ENCODE results near the gene CAMK2N1. TPM values are rescaled to one million over a fixed set of nuclear protein-coding genes. Genes with fewer than 3 reads are reported as not detected.

The CAMK2N1 gene
- total and polyA plus RNA-seq, 4 donors = 36.4 to 385 (median 197) TPM

DNA sequence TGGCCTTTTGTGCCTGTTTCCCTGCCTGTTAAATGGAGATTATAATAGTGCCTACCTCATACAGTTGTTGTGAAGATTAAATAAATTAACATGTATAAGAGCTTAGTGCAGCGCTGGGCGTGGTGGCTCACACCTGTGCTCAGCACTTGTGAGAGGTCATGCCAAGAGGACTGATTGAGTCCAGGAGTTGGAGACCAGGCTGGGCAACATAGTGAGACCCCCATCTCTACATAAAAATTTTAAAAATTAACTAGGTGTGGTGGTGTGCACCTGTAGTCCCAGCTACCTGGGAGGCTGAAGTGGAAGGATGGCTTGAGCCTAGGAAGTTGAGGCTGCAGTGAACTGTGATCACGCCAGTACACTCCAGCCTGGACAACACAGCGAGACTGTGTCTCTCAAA is 12.1 kb downstream of the CAMK2N1 start:
- DNase-seq (ENCODE audit: low read depth in 4 of 6, low spot score in 6 of 6) = no peak
- H3K27me3 ChIP-seq (ENCODE audit: control insufficient read depth, insufficient read depth, low read length) = peaks cover 2% of the 10 kb centered on the region
- H3K9me3 ChIP-seq (ENCODE audit: control insufficient read depth, insufficient read depth, low read length) = no peaks in the 10 kb centered on the region
- H3K4me3 ChIP-seq (ENCODE audit: low read depth, low read length) = no peak overlapping the region
- no peak overlapping the region for H3K27ac ChIP-seq (ENCODE audit: low read depth, low read length)
- H3K4me1 ChIP-seq (ENCODE audit: control insufficient read depth, insufficient read depth, low read length) = peaks cover 30% of the 10 kb centered on the region
- WGBS (ENCODE audit: insufficient coverage) = no CpG with 5 or more reads among the region's 4 CpGs
- no peaks in the 10 kb centered on the region for H3K36me3 ChIP-seq (ENCODE audit: control insufficient read depth, insufficient read depth, low read length)

DNA sequence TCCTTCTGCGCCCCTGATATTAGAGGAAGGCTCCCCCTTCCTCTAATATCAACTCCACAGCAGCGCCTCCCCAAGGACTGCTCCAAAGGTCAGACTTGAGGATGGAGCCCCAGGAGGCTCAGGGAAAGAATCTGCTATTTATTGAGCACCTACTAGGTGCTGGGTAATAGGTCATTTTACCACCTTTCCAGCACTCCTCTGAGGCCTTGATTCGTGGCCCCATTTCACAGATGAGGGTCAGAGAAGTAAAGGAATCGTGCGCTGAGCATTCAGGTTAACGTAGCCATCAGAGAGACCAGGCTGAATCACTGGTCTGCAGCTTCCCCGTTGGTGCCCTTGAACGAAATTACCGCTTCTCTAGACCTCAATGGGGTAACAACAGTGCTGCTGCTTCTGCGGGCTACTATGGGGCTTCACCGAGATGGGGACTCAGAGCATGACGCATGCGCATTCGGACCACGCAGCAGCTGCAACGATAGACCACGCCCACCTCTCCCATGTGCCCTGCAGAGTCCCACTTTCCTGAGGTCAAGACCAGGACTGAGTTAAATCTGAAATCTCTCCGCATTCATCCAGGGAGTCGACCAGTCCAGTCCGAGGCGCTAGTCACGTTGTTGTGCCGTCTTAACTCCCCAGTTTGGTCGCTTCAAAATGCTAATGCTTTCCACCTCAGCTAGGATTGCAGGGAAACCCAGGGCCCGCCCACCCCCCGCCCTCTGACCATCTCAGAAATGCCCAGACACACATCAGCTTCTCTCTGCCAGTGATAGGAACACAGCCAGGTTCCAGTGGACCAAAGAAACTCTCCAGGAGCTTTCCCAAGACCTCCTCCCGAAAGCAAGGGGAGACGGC is 12.9 kb downstream of the CAMK2N1 start:
- Histone ChIP-seq H3K4me1 (ENCODE audit: control insufficient read depth, insufficient read depth, low read length) (peaks cover 28% of the 10 kb centered on the region), H3K27ac (ENCODE audit: low read depth, low read length) (no peak overlapping the region), H3K9me3 (ENCODE audit: control insufficient read depth, insufficient read depth, low read length) (no peaks in the 10 kb centered on the region), H3K36me3 (ENCODE audit: control insufficient read depth, insufficient read depth, low read length) (no peaks in the 10 kb centered on the region), H3K27me3 (ENCODE audit: control insufficient read depth, insufficient read depth, low read length) (peaks cover 2% of the 10 kb centered on the region), H3K4me3 (ENCODE audit: low read depth, low read length) (no peak overlapping the region)
- DNase-seq (ENCODE audit: low read depth in 4 of 6, low spot score in 6 of 6) = peak in 2 of 6 donors; percentile 85 to 95
- WGBS (ENCODE audit: insufficient coverage) = 23% methylated on average over 23 of the region's 28 CpGs

DNA sequence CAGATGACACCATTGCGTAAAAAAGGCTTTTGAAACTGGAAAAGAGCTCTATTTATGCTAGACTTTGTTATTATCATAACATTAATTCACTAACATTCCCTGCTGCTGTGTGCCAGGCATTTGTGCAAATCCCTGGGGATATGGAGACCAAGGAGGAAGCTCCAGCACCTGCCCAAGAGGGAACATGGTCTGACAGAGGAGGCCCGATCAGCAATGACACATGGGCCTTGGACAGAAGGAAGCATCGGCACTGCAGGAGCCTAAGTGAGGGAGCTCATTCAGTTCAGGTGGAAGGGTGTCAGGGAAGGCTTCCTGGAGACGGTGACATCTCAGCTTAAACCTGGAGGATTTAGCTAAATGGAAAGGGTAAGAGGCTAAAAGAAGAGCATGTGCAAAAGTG is 13.9 kb downstream of the CAMK2N1 start:
- no peak for DNase-seq (ENCODE audit: low read depth in 4 of 6, low spot score in 6 of 6)
- Histone ChIP-seq H3K4me3 (ENCODE audit: low read depth, low read length) (no peak overlapping the region), H3K27me3 (ENCODE audit: control insufficient read depth, insufficient read depth, low read length) (peaks cover 2% of the 10 kb centered on the region), H3K9me3 (ENCODE audit: control insufficient read depth, insufficient read depth, low read length) (no peaks in the 10 kb centered on the region), H3K36me3 (ENCODE audit: control insufficient read depth, insufficient read depth, low read length) (no peaks in the 10 kb centered on the region), H3K27ac (ENCODE audit: low read depth, low read length) (no peak overlapping the region), H3K4me1 (ENCODE audit: control insufficient read depth, insufficient read depth, low read length) (peaks cover 21% of the 10 kb centered on the region)
- 93% methylated on average over 3 of the region's 4 CpGs for WGBS (ENCODE audit: insufficient coverage)

GRCh38 chr1:20470194-20470593 is 15.8 kb downstream of the CAMK2N1 start:
- no peaks in the 10 kb centered on the region for H3K9me3 ChIP-seq (ENCODE audit: control insufficient read depth, insufficient read depth, low read length)
- DNase-seq (ENCODE audit: low read depth in 4 of 6, low spot score in 6 of 6) = peak in 2 of 6 donors; percentile 67 to 72
- no peaks in the 10 kb centered on the region for H3K36me3 ChIP-seq (ENCODE audit: control insufficient read depth, insufficient read depth, low read length)
- no peaks in the 10 kb centered on the region for H3K27me3 ChIP-seq (ENCODE audit: control insufficient read depth, insufficient read depth, low read length)
- H3K27ac ChIP-seq (ENCODE audit: low read depth, low read length) = no peak overlapping the region
- H3K4me3 ChIP-seq (ENCODE audit: low read depth, low read length) = no peak overlapping the region
- WGBS (ENCODE audit: insufficient coverage) = 71% methylated on average over 1 of the region's 3 CpGs
- H3K4me1 ChIP-seq (ENCODE audit: control insufficient read depth, insufficient read depth, low read length) = peaks cover 9% of the 10 kb centered on the region

DNA sequence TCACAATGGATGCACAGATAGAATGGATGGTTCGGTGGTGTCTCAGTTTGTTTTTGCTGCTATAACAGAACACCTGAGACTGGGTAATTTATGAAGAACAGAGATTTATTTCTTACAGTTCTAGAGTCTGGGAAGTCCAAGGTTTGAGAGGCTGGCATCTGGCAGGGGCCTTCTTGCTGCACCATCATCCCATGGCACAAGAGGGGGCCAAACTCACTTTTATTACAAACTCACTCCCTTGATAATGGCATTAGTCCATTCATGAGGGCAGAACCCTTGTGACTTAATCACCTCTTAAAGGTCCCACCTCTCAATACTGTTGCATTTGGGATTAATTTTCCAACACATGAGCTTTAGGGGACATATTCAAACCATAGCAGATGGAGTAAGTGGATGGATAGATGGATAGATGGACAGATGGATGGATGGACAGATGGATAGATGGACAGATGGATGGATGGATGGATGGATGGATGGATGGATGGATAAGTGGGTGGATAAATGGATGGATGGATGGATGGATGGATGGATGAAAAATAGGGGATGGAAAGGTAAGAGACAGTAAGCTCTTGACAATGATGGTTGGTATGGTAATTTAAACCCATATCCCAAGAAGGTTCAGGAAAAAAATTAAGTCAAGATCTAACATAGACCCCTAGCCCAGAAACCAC is 16.5 kb downstream of the CAMK2N1 start:
- no peaks in the 10 kb centered on the region for H3K27me3 ChIP-seq (ENCODE audit: control insufficient read depth, insufficient read depth, low read length)
- WGBS (ENCODE audit: insufficient coverage) = 100% methylated on average over 1 of the region's 1 CpG
- no peak for DNase-seq (ENCODE audit: low read depth in 4 of 6, low spot score in 6 of 6)

DNA sequence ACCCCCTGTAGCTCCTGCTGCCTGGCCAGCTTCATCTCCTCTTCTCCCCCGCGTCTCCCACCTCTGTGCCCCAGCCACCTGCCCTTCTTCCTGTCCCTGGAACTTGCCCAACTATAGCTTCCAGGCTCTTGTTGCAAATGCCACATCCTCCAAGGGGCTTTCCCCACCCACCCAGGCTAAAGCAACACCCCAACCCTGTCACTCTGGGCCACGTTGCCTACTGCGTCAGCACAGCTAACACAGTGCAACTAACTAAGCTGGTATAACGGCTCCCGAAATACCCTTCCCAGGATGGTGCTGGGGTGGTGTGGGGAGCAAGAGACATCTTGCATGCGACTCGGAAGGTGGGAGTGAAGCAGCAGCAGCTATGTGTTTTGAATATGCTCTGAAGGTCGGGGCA is 19.7 kb downstream of the CAMK2N1 start:
- 78% methylated on average over 7 of the region's 9 CpGs for WGBS (ENCODE audit: insufficient coverage)
- Histone ChIP-seq H3K36me3 (ENCODE audit: control insufficient read depth, insufficient read depth, low read length) (no peaks in the 10 kb centered on the region), H3K27me3 (ENCODE audit: control insufficient read depth, insufficient read depth, low read length) (no peaks in the 10 kb centered on the region), H3K27ac (ENCODE audit: low read depth, low read length) (no peak overlapping the region), H3K4me3 (ENCODE audit: low read depth, low read length) (no peak overlapping the region), H3K4me1 (ENCODE audit: control insufficient read depth, insufficient read depth, low read length) (peaks cover 3% of the 10 kb centered on the region), H3K9me3 (ENCODE audit: control insufficient read depth, insufficient read depth, low read length) (no peaks in the 10 kb centered on the region)
- no peak for DNase-seq (ENCODE audit: low read depth in 4 of 6, low spot score in 6 of 6)

More for the DNA sequence above, 16.5 kb downstream of the CAMK2N1 start:
- H3K36me3 ChIP-seq (ENCODE audit: control insufficient read depth, insufficient read depth, low read length) = no peaks in the 10 kb centered on the region
- H3K4me1 ChIP-seq (ENCODE audit: control insufficient read depth, insufficient read depth, low read length) = peaks cover 10% of the 10 kb centered on the region
- H3K27ac ChIP-seq (ENCODE audit: low read depth, low read length) = no peak overlapping the region
- H3K4me3 ChIP-seq (ENCODE audit: low read depth, low read length) = no peak overlapping the region
- H3K9me3 ChIP-seq (ENCODE audit: control insufficient read depth, insufficient read depth, low read length) = no peaks in the 10 kb centered on the region

DNA sequence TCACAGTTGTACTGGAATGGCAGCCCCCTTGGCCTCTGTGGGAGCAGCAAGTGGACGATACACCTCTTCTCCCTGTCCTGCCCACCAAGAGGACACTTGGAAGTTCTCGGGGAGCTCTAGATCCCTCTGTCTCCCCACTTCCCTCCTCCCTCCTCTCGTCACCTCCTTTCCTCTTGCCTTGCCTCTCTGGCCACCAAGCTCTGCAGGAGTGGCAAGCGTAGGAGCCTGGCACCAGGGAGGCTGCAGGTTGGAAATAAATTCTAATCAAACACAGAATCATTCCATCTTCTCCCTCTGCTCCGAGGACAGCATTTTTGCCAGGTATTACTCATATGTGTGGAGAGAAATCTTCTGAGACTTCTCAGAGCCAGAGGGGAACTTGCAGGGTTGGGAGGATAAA is 20.8 kb downstream of the CAMK2N1 start:
- peaks cover 3% of the 10 kb centered on the region for H3K4me1 ChIP-seq (ENCODE audit: control insufficient read depth, insufficient read depth, low read length)
- no peak overlapping the region for H3K27ac ChIP-seq (ENCODE audit: low read depth, low read length)
- H3K4me3 ChIP-seq (ENCODE audit: low read depth, low read length) = no peak overlapping the region
- no peaks in the 10 kb centered on the region for H3K27me3 ChIP-seq (ENCODE audit: control insufficient read depth, insufficient read depth, low read length)
- 89% methylated on average over 2 of the region's 5 CpGs for WGBS (ENCODE audit: insufficient coverage)
- H3K9me3 ChIP-seq (ENCODE audit: control insufficient read depth, insufficient read depth, low read length) = no peaks in the 10 kb centered on the region
- DNase-seq (ENCODE audit: low read depth in 4 of 6, low spot score in 6 of 6) = no peak
- H3K36me3 ChIP-seq (ENCODE audit: control insufficient read depth, insufficient read depth, low read length) = no peaks in the 10 kb centered on the region

DNA sequence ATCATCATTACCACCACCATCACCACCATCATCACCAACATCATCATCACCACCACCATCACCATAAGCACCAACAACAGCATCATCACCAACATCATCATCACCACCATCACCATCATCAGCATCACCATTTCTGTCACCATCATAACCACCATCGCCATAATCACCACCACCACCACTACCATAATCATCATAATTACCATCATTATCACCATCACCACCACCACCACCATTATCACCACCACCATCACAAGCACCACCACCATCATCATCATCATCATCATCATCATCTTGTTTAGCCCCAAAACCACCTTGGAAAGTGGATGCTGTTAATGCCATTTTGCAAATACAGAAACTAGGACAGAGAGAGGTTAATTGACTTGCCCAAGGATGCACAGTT is 22.5 kb downstream of the CAMK2N1 start:
- H3K36me3 ChIP-seq (ENCODE audit: control insufficient read depth, insufficient read depth, low read length) = no peaks in the 10 kb centered on the region
- 100% methylated on average over 1 of the region's 1 CpG for WGBS (ENCODE audit: insufficient coverage)
- no peak overlapping the region for H3K27ac ChIP-seq (ENCODE audit: low read depth, low read length)
- H3K27me3 ChIP-seq (ENCODE audit: control insufficient read depth, insufficient read depth, low read length) = no peaks in the 10 kb centered on the region
- DNase-seq (ENCODE audit: low read depth in 4 of 6, low spot score in 6 of 6) = no peak
- H3K4me1 ChIP-seq (ENCODE audit: control insufficient read depth, insufficient read depth, low read length) = peaks cover 3% of the 10 kb centered on the region
- H3K4me3 ChIP-seq (ENCODE audit: low read depth, low read length) = no peak overlapping the region
- no peaks in the 10 kb centered on the region for H3K9me3 ChIP-seq (ENCODE audit: control insufficient read depth, insufficient read depth, low read length)

- no peak for DNase-seq (ENCODE audit: low read depth in 4 of 6, low spot score in 6 of 6)
- no peak overlapping the region for H3K27ac ChIP-seq (ENCODE audit: low read depth, low read length)
- WGBS (ENCODE audit: insufficient coverage) = 69% methylated on average over 2 of the region's 3 CpGs
- H3K27me3 ChIP-seq (ENCODE audit: control insufficient read depth, insufficient read depth, low read length) = no peaks in the 10 kb centered on the region
- H3K4me1 ChIP-seq (ENCODE audit: control insufficient read depth, insufficient read depth, low read length) = peaks cover 3% of the 10 kb centered on the region
- H3K4me3 ChIP-seq (ENCODE audit: low read depth, low read length) = no peak overlapping the region
- H3K36me3 ChIP-seq (ENCODE audit: control insufficient read depth, insufficient read depth, low read length) = no peaks in the 10 kb centered on the region
- H3K9me3 ChIP-seq (ENCODE audit: control insufficient read depth, insufficient read depth, low read length) = no peaks in the 10 kb centered on the region
Observed at GRCh38 chr1:20462397-20462796, 23.6 kb downstream of the CAMK2N1 start.

GRCh38 chr1:20458717-20459116 is 27.3 kb downstream of the CAMK2N1 start:
- no peaks in the 10 kb centered on the region for H3K36me3 ChIP-seq (ENCODE audit: control insufficient read depth, insufficient read depth, low read length)
- no peak overlapping the region for H3K27ac ChIP-seq (ENCODE audit: low read depth, low read length)
- 91% methylated on average over 2 of the region's 2 CpGs for WGBS (ENCODE audit: insufficient coverage)
- H3K27me3 ChIP-seq (ENCODE audit: control insufficient read depth, insufficient read depth, low read length) = no peaks in the 10 kb centered on the region
- H3K9me3 ChIP-seq (ENCODE audit: control insufficient read depth, insufficient read depth, low read length) = no peaks in the 10 kb centered on the region
- DNase-seq (ENCODE audit: low read depth in 4 of 6, low spot score in 6 of 6) = no peak
- no peaks in the 10 kb centered on the region for H3K4me1 ChIP-seq (ENCODE audit: control insufficient read depth, insufficient read depth, low read length)
- no peak overlapping the region for H3K4me3 ChIP-seq (ENCODE audit: low read depth, low read length)

Data from spinal cord (tissue), 10 donors.